HG02798 (cell line): ENCODE measurements around the gene ZFYVE9.
"Not testable (repeated sequence)": the region's sequence is repeated elsewhere in the genome, so short reads cannot be mapped to it uniquely, and the experiment has no call there.

Experiments used
- ATAC-seq: cut with Tn5 transposase; IDR thresholded peaks from one replicate; pipeline ENCODE4 v1.9.1; 2021; ENCODE audit warnings: mild to moderate bottlenecking; ENCODE audit not compliant: unreplicated experiment, poor library complexity

The ZFYVE9 gene

GRCh38 chr1:52142220-52143183, 613 bp downstream of the ZFYVE9 start:
- peak; percentile 45 for ATAC-seq

GRCh38 chr1:52145137-52145536, 3.2 kb downstream of the ZFYVE9 start:
- ATAC-seq: no peak

DNA sequence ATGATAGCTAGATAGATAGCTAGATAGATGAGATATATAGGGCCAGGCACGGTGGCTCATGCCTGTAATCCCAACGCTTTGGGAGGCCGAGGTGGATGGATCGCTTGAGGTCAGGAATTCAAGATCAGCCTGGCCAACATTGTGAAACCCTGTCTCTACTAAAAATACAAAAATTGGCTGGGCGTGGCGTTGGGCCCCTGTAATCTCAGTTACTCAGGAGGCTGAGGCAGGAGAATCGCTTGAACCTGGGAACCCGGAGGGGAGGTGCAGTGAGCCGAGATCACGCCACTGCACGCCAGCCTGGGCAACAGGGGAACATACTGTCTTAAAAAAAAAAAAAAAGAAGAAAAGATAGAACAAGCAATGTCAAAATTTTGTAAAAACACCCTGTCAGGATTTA, 8.6 kb downstream of the ZFYVE9 start:
- not testable (repeated sequence) for ATAC-seq

- ATAC-seq: no peak
Measured at GRCh38 chr1:52150946-52151345, 9.1 kb downstream of the ZFYVE9 start.

DNA sequence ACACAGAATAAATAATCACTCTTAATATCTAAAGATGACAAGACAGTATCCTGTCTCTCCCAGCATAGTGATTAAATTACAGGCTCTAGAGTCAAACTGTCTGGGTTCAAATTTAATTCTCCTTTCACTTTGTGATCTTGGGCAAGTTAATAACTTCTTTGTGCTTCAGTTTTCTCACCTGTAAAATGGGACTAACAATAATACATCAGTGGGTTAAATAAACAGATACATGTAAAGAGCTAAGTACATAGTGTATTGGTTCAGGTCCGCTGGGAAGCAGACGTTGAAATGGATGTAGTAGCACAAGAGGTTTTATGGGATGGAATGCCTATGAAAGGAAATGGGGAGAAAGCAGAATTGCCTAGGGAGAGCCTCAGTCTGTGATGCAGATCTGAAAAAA, 10.7 kb downstream of the ZFYVE9 start:
- no peak for ATAC-seq

DNA sequence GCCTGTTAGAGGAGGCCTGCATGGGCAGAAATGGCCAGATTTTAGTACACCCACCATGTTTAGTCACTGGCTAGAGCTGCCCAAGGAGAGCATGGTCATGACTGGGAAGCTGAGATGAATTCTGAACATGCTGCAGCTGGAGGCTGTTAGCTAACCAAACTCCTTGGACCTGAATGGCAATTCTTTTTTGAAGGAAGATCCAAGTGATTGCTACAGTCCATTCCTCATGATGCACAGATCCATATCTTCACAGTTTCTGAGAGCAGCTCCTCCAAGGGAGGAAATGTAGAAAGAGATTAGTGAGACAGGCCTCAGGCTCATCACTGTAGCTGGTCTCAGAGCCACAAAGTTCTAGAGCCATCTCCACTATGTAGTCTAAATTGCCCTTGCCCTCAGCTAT, 11.1 kb downstream of the ZFYVE9 start:
- no peak for ATAC-seq

DNA sequence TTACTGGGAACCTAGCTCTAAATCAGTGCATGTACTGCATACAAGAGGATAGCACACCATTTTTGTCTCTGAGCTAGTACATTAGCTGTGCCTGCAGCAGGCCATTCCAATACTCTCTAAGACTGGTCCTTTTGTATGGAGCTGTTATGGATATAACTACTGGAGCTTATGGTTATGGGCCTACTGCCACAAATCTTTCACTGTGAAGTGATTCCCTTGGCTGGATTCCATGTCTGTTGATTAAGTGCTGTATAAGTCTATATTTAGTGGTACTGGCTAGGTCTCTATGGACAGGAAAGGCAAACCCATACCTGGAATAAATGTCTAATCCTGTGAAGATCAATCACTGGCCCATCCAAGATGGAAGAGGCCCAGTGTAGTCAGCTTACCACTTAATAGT, 12.0 kb downstream of the ZFYVE9 start:
- ATAC-seq: no peak

DNA sequence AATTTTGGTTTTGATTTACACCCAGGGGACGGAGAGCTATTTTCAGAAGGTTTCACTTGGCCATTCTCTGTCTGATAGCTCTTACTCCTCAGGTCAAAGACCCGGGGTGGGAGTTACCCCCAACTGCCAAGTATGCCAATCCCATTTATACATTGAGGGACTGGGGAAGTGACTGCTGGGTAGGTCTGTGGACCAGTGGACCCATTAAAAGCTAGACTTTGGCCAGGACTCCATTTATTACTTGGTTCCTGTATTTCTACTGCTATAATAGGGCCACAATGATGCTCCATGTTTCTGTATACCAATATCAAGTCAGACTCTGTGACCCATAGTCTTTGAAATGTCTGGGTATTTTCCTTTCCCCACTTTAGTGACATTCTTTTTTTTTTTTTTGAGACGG, 14.6 kb downstream of the ZFYVE9 start:
- ATAC-seq: no peak

- no peak for ATAC-seq
Measured at GRCh38 chr1:52157582-52157981, 15.7 kb downstream of the ZFYVE9 start.

- no peak for ATAC-seq
Measured at GRCh38 chr1:52158218-52158617, 16.3 kb downstream of the ZFYVE9 start.

DNA sequence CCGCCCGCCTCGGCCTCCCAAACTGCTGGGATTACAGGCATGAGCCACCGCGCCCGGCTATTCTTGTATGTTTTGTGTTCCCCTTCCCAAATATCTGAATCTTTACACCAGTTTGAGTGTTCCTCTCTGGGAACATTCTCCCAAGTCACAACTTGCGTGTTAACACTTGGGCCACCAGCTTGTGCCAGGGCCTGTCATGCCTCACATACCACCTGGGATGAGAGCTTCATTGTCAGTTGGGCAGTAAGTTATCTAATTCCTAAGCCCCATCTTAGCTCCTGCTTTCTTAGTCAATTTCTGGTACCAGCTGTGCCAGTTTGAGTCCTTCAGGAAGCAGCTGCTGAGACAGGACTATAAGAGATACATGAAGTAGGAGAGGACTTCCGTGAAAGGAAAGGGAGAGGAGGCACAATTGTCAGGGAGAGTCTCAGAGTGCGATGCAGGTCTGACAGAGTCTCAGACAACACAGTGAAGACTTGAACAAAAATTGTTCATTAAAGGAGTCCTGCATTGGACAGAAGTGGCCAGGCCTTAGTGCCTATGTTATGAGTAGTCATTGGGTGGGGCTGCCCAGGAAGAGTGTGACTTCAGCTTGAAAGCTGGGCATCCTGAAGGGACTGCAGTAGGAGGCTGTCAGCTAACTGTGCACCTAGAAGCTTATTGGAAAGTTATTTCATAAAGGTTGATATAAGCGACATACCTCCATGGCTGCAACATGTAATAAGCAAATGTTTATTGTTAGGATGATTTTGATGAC, 17.3 kb downstream of the ZFYVE9 start:
- no peak for ATAC-seq

GRCh38 chr1:52162947-52163346, 21.1 kb downstream of the ZFYVE9 start:
- ATAC-seq: no peak

- no peak for ATAC-seq
Measured at GRCh38 chr1:52164604-52165003, 22.7 kb downstream of the ZFYVE9 start.

- ATAC-seq: no peak
Measured at GRCh38 chr1:52166996-52167753, 25.3 kb downstream of the ZFYVE9 start.

DNA sequence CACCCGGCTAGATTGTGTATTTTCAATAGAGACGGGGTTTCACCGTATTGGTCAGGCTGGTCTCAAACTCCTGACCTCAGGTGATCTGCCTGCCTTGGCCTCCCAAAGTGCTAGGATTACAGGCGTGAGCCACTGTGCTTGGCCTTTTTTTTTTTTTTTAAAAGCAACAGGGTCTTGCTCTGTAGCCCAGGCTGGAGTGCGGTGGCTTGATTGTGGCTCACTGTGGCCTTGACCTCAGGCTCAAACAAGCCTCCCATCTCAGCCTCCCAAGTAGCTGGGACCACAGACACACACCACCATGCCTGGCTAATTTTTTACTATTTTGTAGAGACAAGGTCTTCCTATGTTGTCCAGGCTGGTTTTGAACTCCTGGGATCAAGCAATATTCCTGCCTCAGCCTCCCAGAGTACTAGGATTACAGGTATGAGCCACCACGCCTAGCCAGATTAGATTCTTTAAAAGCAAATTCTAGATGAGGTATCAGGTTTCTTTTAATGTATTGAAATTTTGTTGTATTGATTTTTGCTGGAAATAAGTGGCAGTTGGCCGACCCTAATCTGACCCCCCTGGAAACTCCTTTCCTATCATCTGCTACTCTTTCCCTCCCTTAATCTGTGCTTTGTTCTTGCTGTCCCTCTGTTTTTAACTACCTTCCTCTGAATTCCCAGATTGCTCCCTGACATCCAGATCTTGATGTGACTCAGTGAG, 26.6 kb downstream of the ZFYVE9 start:
- ATAC-seq: no peak

DNA sequence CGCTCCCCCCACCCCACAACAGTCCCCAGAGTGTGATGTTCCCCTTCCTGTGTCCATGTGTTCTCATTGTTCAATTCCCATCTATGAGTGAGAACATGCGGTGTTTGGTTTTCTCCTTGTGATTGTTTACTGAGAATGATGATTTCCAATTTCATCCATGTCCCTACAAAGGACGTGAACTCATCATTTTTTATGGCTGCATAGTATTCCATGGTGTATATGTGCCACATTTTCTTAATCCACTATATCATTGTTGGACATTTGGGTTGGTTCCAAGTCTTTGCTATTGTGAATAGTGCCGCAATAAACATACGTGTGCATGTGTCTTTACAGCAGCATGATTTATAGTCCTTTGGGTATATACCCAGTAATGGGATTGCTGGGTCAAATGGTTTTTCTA, 29.3 kb downstream of the ZFYVE9 start:
- ATAC-seq: not testable (repeated sequence)

- no peak for ATAC-seq
Measured at GRCh38 chr1:52179073-52179472, 37.2 kb downstream of the ZFYVE9 start.

DNA sequence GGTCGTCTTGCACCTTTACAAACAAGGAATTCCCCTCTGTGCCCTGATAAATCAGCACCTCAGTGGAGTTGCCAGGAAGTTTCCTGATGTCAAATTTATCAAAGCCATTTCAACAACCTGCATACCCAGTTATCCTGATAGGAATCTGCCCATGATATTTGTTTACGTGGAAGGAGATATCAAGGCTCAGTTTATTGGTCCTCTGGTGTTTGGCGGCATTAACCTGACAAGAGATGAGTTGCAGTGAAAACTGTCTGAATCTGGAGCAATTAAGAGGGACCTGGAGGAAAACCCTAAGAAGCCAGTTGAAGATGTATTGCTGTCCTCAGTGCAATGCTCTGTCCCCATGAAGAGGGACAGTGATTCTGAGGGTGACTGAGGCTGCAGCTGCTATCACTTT, 38.3 kb downstream of the ZFYVE9 start:
- ATAC-seq: no peak

GRCh38 chr1:52181759-52182158, 39.9 kb downstream of the ZFYVE9 start:
- ATAC-seq: not testable (repeated sequence)

GRCh38 chr1:52182328-52182727, 40.4 kb downstream of the ZFYVE9 start:
- ATAC-seq: not testable (repeated sequence)
